ENCODE results near the gene PRPF31. TPM values are rescaled to one million over a fixed set of nuclear protein-coding genes. Genes with fewer than 3 reads are reported as not detected.

Gene PRPF31
- total RNA-seq, 4 donors from 2014 or later, result 17.9 to 97.3 (median 52.6) TPM

DNA sequence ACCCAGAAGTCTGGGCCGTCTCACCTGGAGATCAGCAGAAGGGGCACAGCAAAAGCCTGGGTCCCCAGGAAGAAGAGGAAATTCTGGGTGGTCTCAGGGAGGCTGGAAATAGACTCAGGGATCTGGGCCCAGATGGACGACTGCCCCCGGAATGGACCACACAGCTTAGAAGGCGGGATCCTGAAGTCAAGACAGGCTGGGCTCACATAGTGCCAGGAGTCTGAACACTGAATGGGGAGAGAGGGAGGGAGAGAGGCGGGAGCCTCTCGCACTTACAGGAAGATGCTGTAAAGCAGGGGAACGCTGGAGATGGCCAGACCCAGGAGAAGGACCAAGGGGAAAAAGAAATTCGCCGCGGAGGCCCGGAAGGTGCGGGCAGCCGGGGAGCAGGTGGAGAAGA lies 45.3 kb downstream of the PRPF31 start:
- DNase-seq, result no peak
- no peaks in the 10 kb centered on the region for H3K36me3 ChIP-seq
- no peaks in the 10 kb centered on the region for H3K9me3 ChIP-seq
- H3K4me3 ChIP-seq, result peak overlapping the region; percentile 49 to 56
- H3K27ac ChIP-seq, result peak overlapping the region; percentile 77 to 85
- intact Hi-C loops (cut with DNase I; ENCODE audit: low total_unique reads), result no loop called here
- TF ChIP-seq POLR2A (IDR thresholded peaks at IDR 0.05), result no peak
- TF ChIP-seq, protein P1, sequence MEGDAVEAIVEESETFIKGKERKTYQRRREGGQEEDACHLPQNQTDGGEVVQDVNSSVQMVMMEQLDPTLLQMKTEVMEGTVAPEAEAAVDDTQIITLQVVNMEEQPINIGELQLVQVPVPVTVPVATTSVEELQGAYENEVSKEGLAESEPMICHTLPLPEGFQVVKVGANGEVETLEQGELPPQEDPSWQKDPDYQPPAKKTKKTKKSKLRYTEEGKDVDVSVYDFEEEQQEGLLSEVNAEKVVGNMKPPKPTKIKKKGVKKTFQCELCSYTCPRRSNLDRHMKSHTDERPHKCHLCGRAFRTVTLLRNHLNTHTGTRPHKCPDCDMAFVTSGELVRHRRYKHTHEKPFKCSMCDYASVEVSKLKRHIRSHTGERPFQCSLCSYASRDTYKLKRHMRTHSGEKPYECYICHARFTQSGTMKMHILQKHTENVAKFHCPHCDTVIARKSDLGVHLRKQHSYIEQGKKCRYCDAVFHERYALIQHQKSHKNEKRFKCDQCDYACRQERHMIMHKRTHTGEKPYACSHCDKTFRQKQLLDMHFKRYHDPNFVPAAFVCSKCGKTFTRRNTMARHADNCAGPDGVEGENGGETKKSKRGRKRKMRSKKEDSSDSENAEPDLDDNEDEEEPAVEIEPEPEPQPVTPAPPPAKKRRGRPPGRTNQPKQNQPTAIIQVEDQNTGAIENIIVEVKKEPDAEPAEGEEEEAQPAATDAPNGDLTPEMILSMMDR (IDR thresholded peaks at IDR 0.05), result no peak
- peaks cover 0 to 4% of the 10 kb centered on the region in 2 donors for H3K4me1 ChIP-seq
- no peaks in the 10 kb centered on the region for H3K27me3 ChIP-seq

DNA sequence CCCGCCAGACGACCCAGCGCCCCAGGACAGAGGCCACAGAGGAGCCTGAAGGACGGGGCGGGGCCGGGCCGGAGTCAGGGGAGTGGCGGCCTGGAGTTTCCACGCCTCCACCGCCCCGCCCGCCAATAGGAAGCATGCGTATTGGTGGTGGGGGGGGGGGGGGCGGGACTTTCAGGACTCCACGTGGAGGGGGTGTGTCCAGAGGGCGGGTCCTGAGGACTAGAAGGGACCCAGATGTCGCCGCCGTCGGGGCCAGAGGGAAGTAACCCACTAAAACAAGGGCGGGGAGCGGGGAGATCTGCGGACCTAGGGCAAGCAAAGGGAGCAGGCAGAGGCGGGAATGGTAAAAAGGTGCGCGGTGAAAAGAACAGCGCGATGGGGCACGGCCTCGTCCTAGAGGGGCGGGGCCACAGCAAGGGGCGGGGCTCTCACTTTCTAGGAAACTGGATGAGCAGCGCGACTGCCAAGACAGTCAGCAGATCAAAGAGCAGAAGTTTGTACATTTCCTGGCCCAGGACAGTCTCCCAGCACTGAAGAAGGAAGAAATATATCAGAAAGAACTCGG lies 46.8 kb downstream of the PRPF31 start:
- DNase-seq, result peak; percentile 82 to 89
- TF ChIP-seq POLR2A (IDR thresholded peaks at IDR 0.05), result no peak
- TF ChIP-seq, protein P1 (IDR thresholded peaks at IDR 0.05), result no peak
- Histone ChIP-seq H3K27ac (peak overlapping the region in 1 of 2 donors; percentile 46), H3K4me1 (peaks cover 0 to 4% of the 10 kb centered on the region in 2 donors), H3K36me3 (no peaks in the 10 kb centered on the region), H3K9me3 (no peaks in the 10 kb centered on the region), H3K27me3 (no peaks in the 10 kb centered on the region), H3K4me3 (peak overlapping the region; percentile 16 to 34)
- intact Hi-C loops (cut with DNase I; ENCODE audit: low total_unique reads), result no loop called here

DNA sequence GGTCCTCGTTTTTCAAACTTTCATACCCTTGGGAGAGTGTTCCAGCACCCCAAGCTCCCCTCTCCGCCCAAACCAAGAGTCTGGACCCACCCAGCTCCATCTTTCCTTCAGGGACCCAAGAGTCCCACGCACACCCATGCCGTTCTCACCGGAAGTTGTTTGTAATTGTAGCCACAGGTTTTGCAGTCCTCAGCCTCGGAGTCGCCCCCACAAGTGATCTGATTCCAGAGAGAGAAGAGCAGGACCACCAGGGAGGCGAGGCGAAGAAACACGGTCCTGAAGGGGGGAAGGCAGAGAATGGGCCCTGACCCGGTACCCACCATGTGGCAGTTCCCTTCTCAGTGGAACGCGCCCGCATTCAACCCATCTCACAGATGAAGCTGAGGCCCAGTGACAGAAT lies 47.3 kb downstream of the PRPF31 start:
- no peak for DNase-seq
- H3K9me3 ChIP-seq, result no peaks in the 10 kb centered on the region
- intact Hi-C loops (cut with DNase I; ENCODE audit: low total_unique reads), result no loop called here

DNA sequence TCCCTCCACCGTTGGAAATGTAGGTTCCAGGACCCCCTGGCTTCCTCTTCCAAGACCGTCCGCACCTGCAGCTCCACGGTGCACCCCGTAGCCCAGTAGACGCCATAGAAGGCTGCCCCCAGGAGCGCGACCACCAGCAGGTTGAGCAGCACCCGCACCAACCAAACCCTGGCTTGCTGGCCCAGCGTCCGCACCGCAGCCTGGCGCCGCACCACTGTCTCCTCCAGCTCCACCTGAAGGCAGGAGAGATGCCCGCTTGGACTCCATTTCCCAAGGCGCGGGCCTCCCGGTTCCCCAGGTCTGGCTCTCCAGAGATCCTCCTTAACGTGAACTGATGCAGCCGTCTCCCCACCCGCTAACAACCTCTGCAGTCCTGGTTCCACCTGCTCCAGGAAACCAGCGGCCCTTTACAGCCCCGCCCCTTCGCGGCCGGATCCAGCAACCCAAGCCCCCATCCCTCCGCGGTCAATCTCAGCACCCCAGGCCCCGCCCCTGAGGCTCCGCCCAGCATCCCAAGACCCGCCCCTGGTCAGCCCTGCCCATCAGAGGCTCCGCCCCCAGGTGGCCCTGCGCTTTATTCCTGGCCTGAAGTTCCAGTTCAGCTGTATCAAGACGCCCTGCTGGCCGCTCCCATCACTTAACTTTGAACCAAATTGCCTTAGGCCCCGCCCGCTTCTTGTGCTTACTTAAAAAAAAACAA lies 49.0 kb downstream of the PRPF31 start:
- Histone ChIP-seq H3K4me3 (no peak overlapping the region), H3K27ac (no peak overlapping the region), H3K9me3 (no peaks in the 10 kb centered on the region), H3K27me3 (no peaks in the 10 kb centered on the region), H3K4me1 (no peaks in the 10 kb centered on the region), H3K36me3 (no peaks in the 10 kb centered on the region)
- TF ChIP-seq, protein P1 (IDR thresholded peaks at IDR 0.05), result no peak
- TF ChIP-seq POLR2A (IDR thresholded peaks at IDR 0.05), result no peak
- intact Hi-C loops (cut with DNase I; ENCODE audit: low total_unique reads), result no loop called here
- DNase-seq, result peak in 1 of 2 donors; percentile 61

More for the DNA sequence above, 47.3 kb downstream of the PRPF31 start:
- no peak for TF ChIP-seq POLR2A (IDR thresholded peaks at IDR 0.05)
- TF ChIP-seq, protein P1 (IDR thresholded peaks at IDR 0.05), result no peak
- no peaks in the 10 kb centered on the region for H3K36me3 ChIP-seq
- no peak overlapping the region for H3K4me3 ChIP-seq
- no peak overlapping the region for H3K27ac ChIP-seq
- H3K27me3 ChIP-seq, result no peaks in the 10 kb centered on the region
- H3K4me1 ChIP-seq, result peaks cover 0 to 4% of the 10 kb centered on the region in 2 donors

DNA sequence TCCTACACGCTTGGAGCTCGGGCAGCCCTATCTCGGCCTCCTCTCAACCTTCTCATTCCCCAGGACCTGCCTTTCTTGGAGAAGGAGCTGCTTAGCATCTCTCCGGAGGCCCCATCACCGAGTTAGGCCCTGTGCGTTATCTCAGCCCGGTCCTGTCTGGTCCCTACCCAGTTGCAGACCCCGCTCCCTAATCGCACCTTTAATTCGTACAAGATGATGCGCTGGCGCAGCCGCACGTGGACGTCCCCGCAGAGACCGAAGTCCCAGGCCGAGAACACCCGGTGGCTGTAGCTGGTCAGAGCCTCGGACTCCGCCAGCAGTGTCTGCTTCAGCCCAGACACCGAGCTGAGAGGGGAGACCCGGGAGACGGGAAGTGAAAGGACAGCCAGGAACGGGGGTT lies 49.7 kb downstream of the PRPF31 start:
- TF ChIP-seq, protein P1 (IDR thresholded peaks at IDR 0.05), result no peak
- TF ChIP-seq POLR2A (IDR thresholded peaks at IDR 0.05), result no peak
- no peak for DNase-seq
- intact Hi-C loops (cut with DNase I; ENCODE audit: low total_unique reads), result no loop called here
- Histone ChIP-seq H3K9me3 (no peaks in the 10 kb centered on the region), H3K4me1 (no peaks in the 10 kb centered on the region), H3K27ac (no peak overlapping the region), H3K27me3 (no peaks in the 10 kb centered on the region), H3K36me3 (no peaks in the 10 kb centered on the region), H3K4me3 (no peak overlapping the region)

Data from uterus (tissue), 4 donors.